Measurements from ENCODE around the gene ABI2.
"Not testable (repeated sequence)": the region's sequence is repeated elsewhere in the genome, so short reads cannot be mapped to it uniquely, and the experiment has no call there.

ABI2 gene

DNA sequence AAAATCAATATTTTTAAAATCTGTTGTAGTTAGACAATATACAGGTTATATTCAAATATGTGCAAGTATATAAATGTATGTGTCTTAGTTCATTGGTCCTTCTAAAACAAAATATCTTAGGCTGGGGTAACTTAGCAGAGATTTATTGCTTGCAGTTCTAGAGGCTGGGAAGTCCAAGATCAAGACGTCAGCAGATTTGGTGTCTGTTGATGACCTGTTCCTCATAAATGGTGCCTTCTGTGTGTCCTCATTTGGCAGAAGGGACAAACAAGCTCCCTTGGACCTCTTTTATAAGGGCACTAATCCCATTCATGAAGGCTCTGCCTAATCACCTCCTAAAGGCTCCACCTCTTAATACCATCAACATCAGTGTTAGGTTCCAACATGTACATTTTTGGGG lies 31.3 kb downstream of the ABI2 start:
- no peak for DNase-seq (ENCODE audit: low read depth in 2 of 2)

DNA sequence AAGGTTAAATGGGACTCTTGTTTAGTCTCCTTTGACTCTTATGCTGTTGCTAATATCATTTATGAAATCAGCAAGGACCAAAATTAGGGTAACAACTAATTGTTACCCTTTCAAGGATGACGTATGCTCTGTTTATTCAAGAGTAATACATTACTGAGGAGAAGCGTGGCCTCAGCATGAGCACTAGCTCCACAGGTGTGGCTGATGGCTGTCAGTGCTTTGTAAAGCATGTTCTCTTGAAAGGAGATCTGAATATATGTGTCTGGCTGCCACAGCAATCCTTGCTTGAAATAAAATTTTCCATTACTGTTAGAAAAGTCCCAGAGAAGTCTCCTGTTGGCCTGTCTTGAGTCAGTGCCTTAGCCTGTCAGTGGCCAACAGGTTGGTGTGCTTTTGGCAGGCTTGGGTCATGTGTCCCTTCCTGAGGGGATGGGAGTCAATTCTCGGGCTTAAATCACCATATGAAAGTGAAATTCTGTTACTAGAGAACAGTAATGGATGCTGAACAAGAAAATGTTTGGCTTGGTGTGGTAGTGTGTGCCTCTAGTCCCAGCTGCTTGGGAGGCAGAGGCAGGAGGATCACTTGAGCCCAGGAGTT lies 32.7 kb downstream of the ABI2 start:
- no peak for DNase-seq (ENCODE audit: low read depth in 2 of 2)

DNA sequence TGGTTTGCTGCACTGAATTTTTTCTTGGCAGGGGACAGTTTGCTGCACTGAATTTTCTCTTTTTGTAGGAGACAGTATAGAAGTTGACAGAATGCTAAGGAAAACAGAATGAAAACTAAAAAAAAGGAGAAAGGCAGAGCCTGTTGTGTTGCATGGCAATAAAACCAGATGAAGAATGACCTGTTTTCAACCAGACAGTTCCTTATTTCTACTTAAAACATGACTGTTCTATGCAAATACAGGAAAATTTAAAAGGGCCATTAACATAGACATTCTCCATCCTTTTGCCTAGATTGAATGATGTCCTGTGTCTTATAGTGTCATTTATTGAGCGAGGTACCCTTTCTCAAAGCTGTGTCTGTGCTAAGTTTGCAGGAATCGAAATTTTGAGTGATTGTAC lies 33.3 kb downstream of the ABI2 start:
- DNase-seq (ENCODE audit: low read depth in 2 of 2) = no peak

DNA sequence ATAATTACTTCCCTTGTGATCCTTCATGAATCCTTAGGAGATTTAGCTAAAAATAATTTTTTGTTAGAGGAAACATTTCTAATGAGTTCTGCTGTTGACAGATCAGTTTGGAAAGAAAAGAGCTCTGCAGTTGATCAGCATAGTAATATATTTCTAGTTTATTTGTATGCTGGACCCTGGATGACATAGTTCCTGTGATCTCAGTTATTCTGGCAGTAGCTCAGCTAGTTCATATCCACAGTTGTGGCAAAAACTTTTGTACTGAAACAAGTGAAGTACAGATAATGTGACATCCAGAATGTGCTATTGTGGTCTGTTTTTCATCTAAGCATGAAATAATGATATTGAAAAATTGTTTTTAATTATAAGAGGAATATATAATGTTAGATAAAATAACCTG lies 33.7 kb downstream of the ABI2 start:
- no peak for DNase-seq (ENCODE audit: low read depth in 2 of 2)

DNA sequence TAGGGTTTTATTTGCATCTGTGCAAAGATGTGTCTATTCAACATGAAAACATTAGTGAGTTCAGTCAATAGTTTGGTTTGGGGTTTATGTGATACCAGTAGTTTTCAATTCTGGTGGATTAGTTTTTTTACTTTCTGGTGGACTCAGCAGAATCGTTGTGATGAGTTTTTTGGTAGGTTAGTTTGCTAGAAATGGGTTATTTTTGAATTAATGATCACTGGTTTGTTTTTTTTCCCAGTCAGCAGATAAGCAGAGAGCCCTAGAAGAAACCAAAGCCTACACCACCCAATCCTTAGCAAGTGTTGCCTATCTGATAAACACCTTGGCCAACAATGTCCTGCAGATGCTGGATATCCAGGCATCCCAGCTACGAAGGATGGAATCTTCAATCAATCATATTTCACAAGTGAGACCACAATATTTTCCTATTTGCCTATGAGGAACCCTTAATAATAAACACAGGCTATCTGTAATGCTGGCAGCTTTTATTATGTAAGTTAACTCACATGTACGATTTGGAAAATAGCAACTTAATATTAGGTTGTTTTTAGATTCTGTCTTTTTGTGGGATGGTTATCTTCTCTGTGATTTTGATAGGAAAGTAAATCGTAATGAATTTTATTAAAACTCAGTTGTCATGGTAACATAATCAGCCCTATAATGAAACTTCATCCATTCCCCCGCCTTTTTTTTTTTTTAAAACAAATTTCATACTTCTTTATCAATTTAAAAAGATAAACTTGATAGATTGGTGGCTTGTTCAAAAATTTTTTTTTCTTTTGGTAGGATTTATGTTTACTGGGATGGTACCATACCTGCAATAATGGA lies 38.7 kb downstream of the ABI2 start:
- no peak for DNase-seq (ENCODE audit: low read depth in 2 of 2)

DNA sequence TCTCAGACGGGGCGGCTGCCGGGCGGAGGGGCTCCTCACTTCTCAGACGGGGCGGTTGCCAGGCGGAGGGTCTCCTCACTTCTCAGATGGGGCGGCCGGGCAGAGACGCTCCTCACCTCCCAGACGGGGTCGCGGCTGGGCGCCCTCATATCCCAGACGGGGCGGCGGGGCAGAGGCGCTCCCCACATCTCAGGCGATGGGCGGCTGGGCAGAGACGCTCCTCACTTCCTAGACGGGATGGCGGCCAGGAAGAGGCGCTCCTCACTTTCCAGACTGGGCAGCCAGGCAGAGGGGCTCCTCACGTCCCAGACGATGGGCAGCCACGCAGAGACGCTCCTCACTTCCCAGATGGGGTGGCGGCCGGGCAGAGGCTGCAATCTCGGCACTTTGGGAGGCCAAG lies 44.5 kb downstream of the ABI2 start:
- not testable (repeated sequence) for DNase-seq (ENCODE audit: low read depth in 2 of 2)

DNA sequence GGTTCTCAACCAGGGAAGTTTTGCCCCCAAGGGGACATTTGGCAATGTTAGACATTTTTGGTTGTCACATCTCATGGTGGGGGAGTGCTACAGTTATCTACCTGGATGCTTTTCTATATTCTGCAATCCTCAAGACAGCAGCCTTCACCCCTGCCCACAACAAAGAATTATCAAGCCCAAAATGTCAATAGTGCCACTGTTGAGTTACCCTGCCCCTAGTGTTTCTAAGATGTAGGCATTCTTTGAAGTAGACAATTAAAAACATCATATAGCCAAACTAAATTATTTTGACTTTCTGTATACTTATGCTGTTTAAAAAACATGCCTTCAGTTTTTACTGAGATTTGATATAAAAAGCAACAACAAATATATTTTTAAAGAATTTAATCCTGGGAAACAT lies 48.0 kb downstream of the ABI2 start:
- DNase-seq (ENCODE audit: low read depth in 2 of 2) = no peak

DNA sequence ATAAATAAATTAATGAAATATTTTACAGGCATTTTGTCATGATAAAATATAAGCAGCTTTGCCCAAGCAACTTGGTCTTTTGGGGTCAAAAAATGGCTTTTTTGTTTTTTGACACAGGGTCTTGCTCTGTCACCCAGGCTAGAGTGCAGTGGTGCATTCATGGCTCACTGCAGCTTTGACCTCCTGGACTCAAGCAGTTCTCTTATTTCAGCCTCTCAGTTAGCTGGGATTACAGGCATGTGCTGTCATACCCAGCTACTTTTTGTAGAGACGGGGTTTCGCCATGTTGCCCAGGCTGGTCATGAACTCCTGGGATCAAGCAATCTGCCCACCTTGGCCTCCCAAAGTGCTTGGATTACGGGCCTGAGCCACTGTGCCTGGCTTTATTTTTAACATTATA lies 51.0 kb downstream of the ABI2 start:
- DNase-seq (ENCODE audit: low read depth in 2 of 2) = no peak

DNA sequence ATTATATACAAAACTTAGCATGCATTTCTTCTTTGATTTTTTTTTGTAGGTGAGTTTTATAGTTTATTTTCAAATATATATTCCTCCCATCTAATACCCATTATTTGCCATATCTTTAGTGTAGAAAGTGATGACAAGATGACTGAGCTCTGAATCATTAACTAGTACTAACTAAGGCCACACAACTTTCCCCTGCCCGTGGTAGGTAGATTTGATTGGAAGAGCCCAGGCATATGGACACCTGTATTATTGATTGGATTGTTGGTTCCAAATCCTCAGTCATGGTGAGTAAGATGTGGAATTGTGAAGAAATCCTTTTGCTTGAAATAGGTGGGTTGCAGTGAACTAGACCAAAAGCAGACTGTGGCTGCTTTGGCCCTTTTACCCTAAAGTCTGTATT lies 54.8 kb downstream of the ABI2 start:
- DNase-seq (ENCODE audit: low read depth in 2 of 2) = no peak

DNA sequence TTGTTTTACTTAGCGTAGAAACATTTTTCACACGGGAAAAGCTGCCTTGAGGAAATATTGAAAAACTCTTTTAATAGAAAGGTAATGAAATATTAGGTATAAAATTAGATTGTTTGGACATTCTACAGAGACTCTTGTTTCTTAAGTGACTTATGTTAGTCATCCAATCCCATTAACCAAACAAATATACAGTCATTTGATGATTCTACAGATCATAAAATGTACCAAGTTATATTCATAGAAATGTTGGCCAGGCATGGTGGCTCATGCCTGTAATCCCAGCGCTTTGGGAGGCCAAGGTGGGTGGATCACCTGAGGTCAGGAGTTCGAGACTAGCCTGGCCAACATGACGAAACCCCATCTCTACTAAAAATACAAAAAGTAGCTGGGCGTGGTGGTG lies 60.0 kb downstream of the ABI2 start:
- DNase-seq (ENCODE audit: low read depth in 2 of 2) = not testable (repeated sequence)

DNA sequence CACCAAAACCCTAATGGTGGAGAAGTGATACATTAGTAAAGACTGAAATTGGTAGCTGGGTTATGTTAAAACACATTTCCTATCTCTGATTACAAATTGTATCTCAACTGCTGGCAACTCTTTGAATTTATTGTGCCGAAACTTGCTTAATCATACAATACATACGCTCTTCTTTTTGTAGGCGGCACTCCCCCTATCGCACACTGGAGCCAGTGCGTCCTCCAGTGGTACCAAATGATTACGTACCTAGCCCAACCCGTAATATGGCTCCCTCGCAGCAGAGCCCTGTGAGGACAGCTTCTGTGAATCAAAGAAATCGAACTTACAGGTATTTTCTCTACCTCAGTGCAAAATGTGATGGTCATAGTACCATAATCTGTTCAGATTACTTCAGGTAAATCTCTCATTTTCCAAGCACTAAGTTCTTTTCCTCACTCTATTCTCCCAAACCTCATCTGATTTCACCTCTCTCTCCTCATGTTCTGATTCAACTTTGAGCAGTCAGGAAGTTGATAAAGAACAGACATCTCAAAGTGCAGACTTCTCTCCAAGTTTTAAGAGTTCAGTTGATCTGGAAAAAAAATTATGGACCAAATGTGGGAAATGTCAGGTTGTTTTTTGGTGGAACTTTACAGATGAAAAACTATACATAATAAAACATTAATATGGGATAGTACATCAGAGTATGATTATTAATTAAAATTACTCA lies 66.5 kb downstream of the ABI2 start:
- no peak for DNase-seq (ENCODE audit: low read depth in 2 of 2)

DNA sequence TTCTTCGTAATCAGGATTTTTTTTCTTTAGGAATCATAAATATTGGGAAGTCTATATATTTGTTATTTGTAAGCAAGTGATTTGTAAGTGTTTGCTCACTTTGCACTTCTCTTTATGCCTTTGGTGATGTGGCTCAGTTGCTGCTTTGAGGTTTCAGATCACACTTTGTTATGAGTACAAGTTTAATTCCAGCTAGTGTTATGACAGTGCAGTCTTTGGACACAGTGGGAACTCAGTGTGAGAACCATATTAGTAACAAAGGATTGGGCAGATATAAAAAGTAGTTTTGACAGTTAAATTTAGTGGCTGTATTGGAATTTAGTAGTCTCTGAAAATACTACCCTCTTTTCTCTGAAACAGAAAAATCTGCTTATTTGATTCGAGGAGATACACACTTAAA lies 67.7 kb downstream of the ABI2 start:
- no peak for DNase-seq (ENCODE audit: low read depth in 2 of 2)

DNA sequence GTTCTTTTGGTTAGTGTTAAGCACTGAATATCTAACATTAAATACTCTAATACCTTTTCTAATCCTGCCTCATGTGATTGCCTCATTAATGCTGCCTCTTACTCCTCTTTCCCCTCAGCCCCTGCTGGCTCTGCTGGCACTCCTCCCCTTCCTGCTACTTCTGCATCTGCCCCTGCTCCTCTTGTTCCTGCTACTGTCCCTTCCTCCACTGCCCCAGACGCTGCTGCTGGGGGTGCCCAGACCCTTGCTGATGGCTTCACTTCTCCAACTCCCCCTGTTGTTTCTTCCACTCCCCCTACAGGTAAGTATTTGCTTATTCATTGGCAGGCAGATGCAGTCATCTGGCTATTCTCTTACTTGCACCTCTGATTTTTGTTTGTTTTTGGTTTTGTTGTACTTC lies 68.5 kb downstream of the ABI2 start:
- DNase-seq (ENCODE audit: low read depth in 2 of 2) = no peak

DNA sequence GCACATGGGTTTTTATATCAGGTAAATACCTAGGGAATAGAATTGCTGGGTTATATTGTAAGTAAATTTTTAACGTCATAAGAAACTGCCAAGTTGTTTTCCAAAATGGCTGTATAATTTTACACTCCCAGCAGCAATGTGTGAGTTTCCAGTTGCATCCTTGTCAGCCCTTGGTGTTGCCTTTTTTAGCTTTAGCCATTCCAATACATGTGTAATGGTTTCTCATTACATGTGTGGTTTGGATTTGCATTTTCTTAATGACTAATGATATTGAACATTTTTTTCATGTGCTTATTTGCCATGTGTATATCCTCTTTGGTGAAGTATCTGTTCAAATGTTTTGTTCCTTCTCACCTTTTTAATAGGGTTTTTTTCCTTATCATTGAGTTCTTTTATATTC lies 70.8 kb downstream of the ABI2 start:
- DNase-seq (ENCODE audit: low read depth in 2 of 2) = no peak

DNA sequence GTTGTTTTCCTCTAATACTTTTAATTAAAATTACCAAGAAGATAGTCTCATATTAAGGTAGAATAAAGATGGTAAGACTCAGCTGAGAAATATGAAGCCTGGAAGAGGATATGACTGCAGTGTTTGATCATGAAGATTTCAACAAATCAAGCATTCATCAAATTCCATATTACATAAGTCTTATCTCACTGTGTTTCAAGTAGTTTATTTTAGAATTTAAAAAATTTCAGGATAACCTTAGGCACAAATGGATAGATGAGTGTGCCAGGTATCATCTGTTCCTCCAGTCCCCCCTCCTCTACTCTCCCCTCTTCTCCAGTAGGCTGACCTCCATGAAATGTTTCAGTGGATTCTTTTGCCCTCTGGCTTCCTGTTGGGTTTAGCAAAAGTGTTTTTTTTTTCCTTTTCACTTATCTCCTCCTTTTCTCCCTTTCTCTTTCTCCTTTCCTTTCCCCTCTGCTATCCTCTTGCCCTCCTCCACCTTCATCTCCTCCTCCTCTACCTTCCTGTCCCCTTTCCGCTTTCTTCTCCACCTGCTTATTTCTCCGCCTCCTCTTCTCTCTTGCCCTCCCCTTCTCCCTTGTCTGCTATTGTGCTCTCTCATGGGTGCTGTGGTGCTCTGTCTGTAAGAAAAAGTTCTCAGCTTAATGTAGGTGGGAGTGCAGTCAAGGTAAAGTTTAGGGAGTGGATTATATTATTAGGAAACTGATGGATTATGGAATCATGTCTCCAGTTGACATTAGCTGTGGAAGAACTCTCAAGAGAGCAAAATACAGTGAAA lies 72.8 kb downstream of the ABI2 start:
- no peak for DNase-seq (ENCODE audit: low read depth in 2 of 2)

DNA sequence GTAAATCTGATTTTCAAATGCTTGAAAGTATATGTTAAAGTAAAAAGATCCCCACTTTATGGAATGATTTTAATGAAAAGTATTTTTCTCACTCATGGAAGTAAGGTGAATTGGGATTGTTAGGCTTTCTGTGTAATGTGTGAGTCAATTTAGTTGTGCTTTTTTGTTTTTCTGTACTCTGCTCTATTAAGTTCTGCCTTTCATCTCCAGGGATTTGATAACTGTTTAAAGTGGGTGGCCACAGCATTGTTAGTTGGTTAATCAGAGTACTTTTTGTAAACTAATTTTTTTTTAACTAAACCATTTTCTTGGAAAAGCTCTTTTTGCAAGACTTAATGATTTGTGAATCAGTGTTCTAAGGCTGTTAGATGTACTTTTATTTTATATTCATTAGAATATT lies 76.8 kb downstream of the ABI2 start:
- no peak for DNase-seq (ENCODE audit: low read depth in 2 of 2)

DNA sequence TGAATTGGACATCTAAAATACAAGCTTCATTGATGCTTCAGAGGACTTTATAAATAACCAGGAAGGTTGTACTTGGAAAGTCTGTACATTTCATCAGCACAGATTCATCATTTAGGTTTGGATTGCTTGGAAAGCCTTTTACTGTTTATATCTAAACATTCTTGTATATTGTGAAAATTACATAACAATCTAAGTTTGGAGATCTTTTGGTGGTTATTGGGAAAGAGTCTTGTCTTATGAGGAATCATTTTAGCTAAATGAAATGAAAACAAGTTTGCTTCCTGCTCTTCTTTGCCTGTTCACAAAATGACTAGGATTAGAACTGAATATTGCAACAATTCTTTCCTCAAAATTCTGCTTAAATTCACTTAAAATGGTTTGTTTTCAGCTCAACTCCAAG lies 79.3 kb downstream of the ABI2 start:
- no peak for DNase-seq (ENCODE audit: low read depth in 2 of 2)

DNA sequence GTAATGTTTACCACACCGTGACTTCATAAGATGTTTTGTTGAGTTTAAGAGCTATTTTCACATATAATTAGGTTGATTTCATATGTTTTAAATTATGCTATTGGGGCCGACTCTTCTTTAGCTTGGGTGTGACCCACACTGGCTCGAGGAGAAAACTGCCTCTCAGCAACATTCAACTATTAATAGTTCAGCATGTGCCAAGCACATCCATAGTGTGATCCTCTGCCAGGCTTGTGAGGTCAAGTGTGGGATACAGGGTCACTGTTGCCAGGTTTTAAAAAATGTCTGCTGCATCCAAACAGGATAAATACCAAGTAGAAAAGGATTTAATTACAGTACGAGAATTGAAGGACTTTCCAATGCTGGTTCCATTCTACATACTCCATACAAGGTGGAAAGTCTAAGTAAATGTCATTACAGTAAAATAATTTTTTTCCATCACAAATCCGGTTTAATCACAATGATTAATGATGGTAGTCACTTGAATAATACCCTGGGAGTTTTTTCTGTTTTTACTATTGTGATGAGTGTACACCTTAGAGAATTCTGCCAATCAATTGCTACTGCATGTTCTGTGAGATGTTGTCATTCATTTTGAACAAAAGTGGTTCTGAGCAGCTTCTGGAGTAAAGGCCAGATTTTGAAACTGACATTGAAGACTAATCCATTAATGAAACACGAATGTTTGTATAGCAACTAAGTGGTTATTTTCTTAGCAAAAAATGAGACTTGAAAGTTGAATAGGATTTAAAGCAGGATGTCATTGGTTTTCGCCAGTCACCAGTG lies 84.5 kb downstream of the ABI2 start:
- DNase-seq (ENCODE audit: low read depth in 2 of 2) = no peak

DNA sequence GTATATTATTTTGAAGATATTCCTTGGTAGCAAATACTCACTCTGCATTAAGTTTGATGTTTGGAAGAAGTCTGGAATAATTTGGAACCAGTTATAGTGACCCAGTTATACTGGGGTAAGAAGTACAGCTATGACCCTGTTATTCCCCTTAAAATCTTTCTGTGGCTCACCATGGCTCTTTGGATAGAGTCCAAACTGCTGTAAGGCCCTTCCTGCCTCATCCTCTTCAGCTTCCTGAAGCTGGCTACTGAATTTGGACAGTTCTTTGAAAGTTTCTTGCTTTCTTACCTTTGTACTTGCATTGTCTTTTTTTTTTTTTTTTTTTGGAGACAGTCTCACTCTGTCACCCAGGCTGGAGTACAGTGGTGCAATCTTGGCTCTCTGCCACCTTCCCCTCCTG lies 85.6 kb downstream of the ABI2 start:
- no peak for DNase-seq (ENCODE audit: low read depth in 2 of 2)

DNA sequence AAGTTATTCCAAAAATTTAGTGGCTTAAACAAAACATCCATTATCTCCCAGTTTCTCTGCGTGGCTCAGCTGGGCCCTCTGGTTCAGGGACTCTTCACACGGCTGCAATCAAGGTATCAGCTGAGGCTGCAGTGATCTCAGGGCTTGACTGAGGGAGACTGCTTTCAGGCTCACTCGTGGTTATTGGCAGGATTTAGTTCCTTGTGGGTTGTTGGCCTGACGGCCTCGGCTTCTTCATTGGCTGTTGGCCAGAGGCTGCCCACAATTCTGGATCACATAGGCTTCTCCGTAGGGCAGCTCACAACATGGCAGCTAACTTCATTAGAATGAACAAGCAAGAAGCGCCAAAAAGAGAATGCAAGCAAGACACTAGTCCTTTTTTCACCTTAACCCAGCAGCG lies 90.1 kb downstream of the ABI2 start:
- no peak for DNase-seq (ENCODE audit: low read depth in 2 of 2)

DNA sequence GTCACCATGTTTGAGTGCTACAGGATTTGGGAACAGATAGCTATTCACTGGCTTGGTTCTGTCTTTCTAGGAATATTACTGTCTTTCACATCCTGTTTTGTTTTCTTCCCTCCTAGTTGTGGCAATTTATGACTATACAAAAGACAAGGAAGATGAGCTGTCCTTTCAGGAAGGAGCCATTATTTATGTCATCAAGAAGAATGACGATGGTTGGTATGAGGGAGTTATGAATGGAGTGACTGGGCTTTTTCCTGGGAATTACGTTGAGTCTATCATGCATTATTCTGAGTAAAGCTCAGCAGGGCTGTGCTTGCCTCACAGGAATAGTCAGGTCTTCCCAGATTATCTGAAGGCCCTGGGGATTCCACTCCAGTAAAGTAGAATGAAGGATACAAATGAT lies 98.9 kb downstream of the ABI2 start:
- no peak for DNase-seq (ENCODE audit: low read depth in 2 of 2)

DNA sequence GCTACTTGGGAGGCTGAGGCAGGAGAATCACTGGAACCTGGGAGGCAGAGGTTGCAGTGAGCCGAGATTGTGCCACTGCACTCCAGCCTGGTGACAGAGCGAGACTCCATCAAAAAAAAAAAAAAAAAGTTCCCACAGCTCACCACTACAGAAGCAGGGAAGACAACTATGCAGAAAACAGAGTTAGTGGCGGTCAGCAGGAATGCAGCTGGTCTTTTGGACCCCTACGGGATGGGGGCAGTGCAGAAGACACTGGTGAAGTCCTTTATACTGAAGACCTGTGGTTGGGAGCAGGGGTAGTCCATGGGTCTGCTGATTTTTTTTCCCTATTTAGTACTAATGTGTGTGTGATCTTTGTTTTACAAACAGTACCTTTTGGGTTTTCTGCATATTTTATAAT lies 101.4 kb downstream of the ABI2 start:
- DNase-seq (ENCODE audit: low read depth in 2 of 2) = not testable (repeated sequence)

Data from stimulated activated CD4-positive, alpha-beta T cell treated with anti-CD3 and anti-CD28 coated beads, Interleukin-1b, Interleukin-23, amount 100 ng/mL, for 1 hour (primary cell).